Measurements from ENCODE around the gene LRRC23.
A peak's percentile ranks its signal among the peaks of the same experiment; 100 is the strongest.

- TF ChIP-seq CTCF (IDR thresholded peaks at IDR 0.05 in 2 of 3, conservative IDR thresholded peaks at IDR 0.05 in 1 of 3; ENCODE audit: borderline replicate concordance in 1 of 3, insufficient read depth in 1 of 3, low read depth in 2 of 3, low read length in 2 of 3) (peak in 2 of 3 experiments; percentile 91 to 98; a peak in 4 of 6 replicates), YY1 (IDR thresholded peaks at IDR 0.05; ENCODE audit: extremely low read depth, insufficient replicate concordance, low read depth, low read length) (peak; percentile 60), REST (IDR thresholded peaks at IDR 0.05; ENCODE audit: low read depth) (no peak), ZBTB33 (IDR thresholded peaks at IDR 0.05; ENCODE audit: extremely low read depth, insufficient replicate concordance, low read length) (peak; percentile 93), RAD21 (IDR thresholded peaks at IDR 0.05; ENCODE audit: low read depth) (no peak), EZH2phosphoT487 (IDR thresholded peaks at IDR 0.05; ENCODE audit: borderline replicate concordance) (no peak)
These were observed 33.1 kb downstream of the LRRC23 start for GRCh38 chr12:6937481-6938352.

All from HCT116 (cell line).